Karpas-422 (cell line): Measurements from ENCODE around the gene PPP6R2. TPM values are rescaled to one million over a fixed set of nuclear protein-coding genes. Genes with fewer than 3 reads are reported as not detected.

ENCODE experiments used
- DNase-seq: peaks from one replicate; pipeline ENCODE4 v3.0.0-alpha.2; 2015
- H2AFZ ChIP-seq: fragments of 200-600 bp; sonication (generic); 2 replicates; pipeline ENCODE4 v1.6.1; 2014; ENCODE audit warnings: antibody characterized with exemption, low read length, mixed read lengths
- H3K27ac ChIP-seq: fragments of 200-600 bp; sonication (generic); 2 replicates; pipeline ENCODE4 v1.5.1; 2014; ENCODE audit warnings: mild to moderate bottlenecking, low read length, moderate library complexity
- H3K27me3 ChIP-seq: fragments of 200-600 bp; sonication (generic); 2 replicates; pipeline ENCODE4 v1.6.1; 2014; ENCODE audit warnings: low read length, mixed read lengths
- H3K36me3 ChIP-seq: fragments of 200-600 bp; sonication (generic); 2 replicates; pipeline ENCODE4 v1.6.1; 2014; ENCODE audit warnings: low read length, mixed read lengths; ENCODE audit not compliant: insufficient read depth
- H3K4me1 ChIP-seq: fragments of 200-600 bp; sonication (generic); 2 replicates; pipeline ENCODE4 v1.6.1; 2014; ENCODE audit warnings: mild to moderate bottlenecking, low read length, mixed read lengths
- H3K4me2 ChIP-seq: fragments of 200-600 bp; sonication (generic); 2 replicates; pipeline ENCODE4 v1.6.1; 2014; ENCODE audit warnings: low read length, low read depth, mild to moderate bottlenecking; ENCODE audit not compliant: poor library complexity, severe bottlenecking
- H3K4me3 ChIP-seq: fragments of 200-600 bp; sonication (generic); 2 replicates; pipeline ENCODE4 v1.5.1; 2014; ENCODE audit warnings: mild to moderate bottlenecking, antibody characterized with exemption, low read length, mixed read lengths
- H3K79me2 ChIP-seq: fragments of 200-600 bp; sonication (generic); 2 replicates; pipeline ENCODE4 v1.6.1; 2014; ENCODE audit warnings: mild to moderate bottlenecking, low read length, mixed read lengths
- H3K9ac ChIP-seq: fragments of 200-600 bp; sonication (generic); 2 replicates; pipeline ENCODE4 v1.6.0; 2014; ENCODE audit warnings: low read length
- H3K9me2 ChIP-seq: fragments of 200-600 bp; sonication (generic), shearing (Covaris generic); replicated peaks from 2 replicates; pipeline ENCODE4 v1.6.0; 2014; ENCODE audit warnings: mild to moderate bottlenecking, low read length, moderate library complexity; ENCODE audit not compliant: insufficient read depth
- H3K9me3 ChIP-seq: fragments of 300-700, 200-600 bp; sonication (generic); 2 replicates; pipeline ENCODE4 v1.6.1; 2014; ENCODE audit warnings: low read length, mixed read lengths
- H4K20me1 ChIP-seq: fragments of 200-600 bp; sonication (generic); 2 replicates; pipeline ENCODE4 v1.6.1; 2014; ENCODE audit warnings: mild to moderate bottlenecking, antibody characterized with exemption, low read length, low read depth; ENCODE audit not compliant: insufficient read depth
- total RNA-seq: library from RNA; depleted of rRNA; stranded (reverse); fragments of >200 nt; shearing (Covaris generic); gene quantifications from 2 replicates; pipeline ENCODE4 v1.2.3, GENCODE V29; 2014; ENCODE audit warnings: low replicate concordance

Gene PPP6R2
- total RNA-seq, 1 experiment from 2014 or later, result 32.9 TPM

DNA sequence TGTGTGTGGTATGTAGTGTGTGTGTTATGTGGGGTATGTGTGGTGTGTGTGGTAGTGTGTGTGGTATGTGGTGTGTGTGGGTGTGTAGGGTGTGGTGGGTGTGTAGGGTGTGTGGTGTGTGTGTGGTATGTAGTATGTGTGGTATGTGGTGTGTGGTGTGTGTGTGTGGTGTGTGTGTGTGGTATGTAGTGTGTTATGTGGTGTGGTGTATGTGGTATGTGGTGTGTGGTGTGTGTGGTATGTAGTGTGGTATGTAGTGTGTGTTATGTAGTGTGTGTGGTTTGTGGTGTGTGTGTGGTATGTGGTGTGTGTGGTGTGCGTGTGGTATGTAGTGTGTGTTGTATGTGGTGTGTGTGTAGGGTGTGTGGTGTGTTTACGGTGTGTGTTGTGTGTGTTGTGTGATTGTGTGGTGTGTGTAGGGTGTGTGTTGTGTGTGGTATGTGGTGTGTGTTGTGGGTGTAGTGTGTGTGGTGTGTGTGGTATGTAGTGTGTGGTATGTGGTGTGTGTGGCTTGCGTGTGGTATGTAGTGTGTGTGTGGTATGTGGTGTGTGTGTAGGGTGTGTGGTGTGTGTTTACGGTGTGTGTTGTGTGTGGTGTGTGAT is 4.2 kb upstream of the PPP6R2 start:
- no peaks in the 10 kb centered on the region for H3K36me3 ChIP-seq
- H3K9me3 ChIP-seq, result peaks cover 10% of the 10 kb centered on the region
- H3K27me3 ChIP-seq, result no peaks in the 10 kb centered on the region
- H3K4me1 ChIP-seq, result peaks cover 19% of the 10 kb centered on the region
- H3K27ac ChIP-seq, result no peak overlapping the region
- H3K9ac ChIP-seq, result no peak overlapping the region
- H3K4me2 ChIP-seq, result no peak overlapping the region
- no peaks in the 10 kb centered on the region for H4K20me1 ChIP-seq
- peaks cover 3% of the 10 kb centered on the region; the same call in 1 of the 2 replicates for H3K79me2 ChIP-seq
- H3K4me3 ChIP-seq, result no peak overlapping the region
- no peak for DNase-seq
- H3K9me2 ChIP-seq, result 0 out of 2 replicates have a peak, but pooled peaks cover 3% of the 10 kb centered on the region
- no peak overlapping the region for H2AFZ ChIP-seq

DNA sequence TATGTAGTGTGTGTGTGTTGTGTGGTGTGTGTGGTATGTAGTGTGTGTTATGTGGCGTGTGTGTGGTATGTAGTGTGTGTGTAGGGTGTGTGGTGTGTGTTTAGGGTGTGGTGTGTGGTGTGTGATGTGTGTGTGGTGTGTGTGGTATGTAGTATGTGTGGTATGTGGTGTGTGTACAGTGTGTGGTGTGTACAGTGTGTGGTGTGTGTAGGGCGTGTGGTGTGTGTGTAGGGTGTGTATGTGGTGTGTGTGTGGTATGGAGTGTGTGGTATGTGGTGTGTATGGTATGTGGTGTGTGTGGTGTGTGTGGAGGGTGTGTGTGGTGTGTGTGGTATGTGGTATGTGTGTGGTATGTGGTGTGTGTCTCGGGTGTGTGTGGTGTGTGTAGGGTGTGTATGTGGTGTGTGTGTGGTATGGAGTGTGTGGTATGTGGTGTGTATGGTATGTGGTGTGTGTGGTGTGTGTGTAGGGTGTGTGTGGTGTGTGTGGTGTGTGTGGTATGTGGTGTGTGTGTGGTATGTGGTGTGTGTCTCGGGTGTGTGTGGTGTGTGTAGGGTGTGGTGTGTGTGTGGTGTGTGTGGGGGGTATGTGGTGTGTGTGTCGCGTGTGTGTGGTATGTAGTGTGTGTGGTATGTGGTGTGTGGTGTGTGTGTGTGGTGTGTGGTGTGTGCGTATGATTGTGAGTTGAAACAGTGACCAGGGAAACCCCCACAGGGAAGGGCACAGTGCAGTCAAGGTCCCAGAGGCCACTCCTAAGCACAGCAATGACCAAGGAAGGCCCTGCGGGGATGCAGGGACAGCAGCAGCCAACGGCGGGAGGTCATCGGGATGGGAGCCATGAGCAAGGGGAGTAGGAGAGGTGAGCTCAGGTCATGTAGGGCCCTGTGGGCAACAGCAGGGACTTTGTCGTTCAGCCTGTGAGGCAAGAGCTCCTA is 2.9 kb upstream of the PPP6R2 start:
- H3K4me2 ChIP-seq, result no peak overlapping the region
- peak; percentile 49 for DNase-seq
- no peak overlapping the region for H3K27ac ChIP-seq
- H3K4me3 ChIP-seq, result no peak overlapping the region
- no peaks in the 10 kb centered on the region for H3K27me3 ChIP-seq
- no peak overlapping the region for H3K9ac ChIP-seq
- H3K9me3 ChIP-seq, result peaks cover 10% of the 10 kb centered on the region
- no peaks in the 10 kb centered on the region for H3K36me3 ChIP-seq
- H3K4me1 ChIP-seq, result peaks cover 11% of the 10 kb centered on the region
- H4K20me1 ChIP-seq, result no peaks in the 10 kb centered on the region
- 0 out of 2 replicates have a peak, but pooled peaks cover 3% of the 10 kb centered on the region for H3K9me2 ChIP-seq
- no peak overlapping the region for H2AFZ ChIP-seq
- H3K79me2 ChIP-seq, result peaks cover 3% of the 10 kb centered on the region; the same call in 1 of the 2 replicates

DNA sequence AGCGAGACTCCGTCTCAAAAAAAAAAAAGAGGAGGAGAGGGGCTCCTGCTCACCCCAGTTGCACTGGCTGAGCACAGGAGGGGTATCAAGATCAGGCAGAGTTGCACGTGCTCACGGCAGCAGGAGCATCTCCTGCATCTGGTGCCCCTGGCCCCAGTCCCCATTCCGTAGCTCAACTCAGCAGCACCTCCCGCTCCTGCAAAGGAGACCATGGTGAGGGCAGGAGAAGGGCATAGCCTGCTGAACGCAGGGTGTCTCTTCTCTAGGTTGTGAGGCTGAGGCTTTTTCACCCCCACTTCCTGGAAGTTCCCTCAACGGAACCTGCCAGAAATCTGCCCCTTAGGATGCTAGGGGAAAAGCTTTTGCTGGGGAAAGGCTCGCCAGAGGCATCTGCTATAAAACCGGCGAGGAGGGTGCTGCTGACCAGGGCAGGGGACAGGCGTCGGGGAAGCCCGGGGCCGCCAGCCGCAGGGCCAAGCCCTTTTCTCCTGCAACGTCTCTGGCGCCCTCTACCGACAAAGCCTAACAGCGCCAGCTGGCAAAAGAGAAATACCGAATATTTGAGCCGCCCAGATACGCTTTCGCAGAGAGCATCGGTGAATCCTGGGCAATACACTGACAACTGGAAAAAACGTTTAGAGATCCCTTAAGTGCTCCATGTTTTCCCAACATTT is 1.0 kb upstream of the PPP6R2 start:
- Histone ChIP-seq H3K4me2 (peak overlapping the region; percentile 83), H3K9me3 (peaks cover 10% of the 10 kb centered on the region), H3K27me3 (no peaks in the 10 kb centered on the region), H3K79me2 (peaks cover 15% of the 10 kb centered on the region), H3K36me3 (no peaks in the 10 kb centered on the region), H3K4me1 (peaks cover 11% of the 10 kb centered on the region), H3K27ac (peak overlapping the region; percentile 74), H2AFZ (no peak overlapping the region), H4K20me1 (no peaks in the 10 kb centered on the region), H3K4me3 (peak overlapping the region; percentile 92), H3K9me2 (0 out of 2 replicates have a peak, but pooled peaks cover 3% of the 10 kb centered on the region), H3K9ac (peak overlapping the region; percentile 96)
- DNase-seq, result peak; percentile 96

DNA sequence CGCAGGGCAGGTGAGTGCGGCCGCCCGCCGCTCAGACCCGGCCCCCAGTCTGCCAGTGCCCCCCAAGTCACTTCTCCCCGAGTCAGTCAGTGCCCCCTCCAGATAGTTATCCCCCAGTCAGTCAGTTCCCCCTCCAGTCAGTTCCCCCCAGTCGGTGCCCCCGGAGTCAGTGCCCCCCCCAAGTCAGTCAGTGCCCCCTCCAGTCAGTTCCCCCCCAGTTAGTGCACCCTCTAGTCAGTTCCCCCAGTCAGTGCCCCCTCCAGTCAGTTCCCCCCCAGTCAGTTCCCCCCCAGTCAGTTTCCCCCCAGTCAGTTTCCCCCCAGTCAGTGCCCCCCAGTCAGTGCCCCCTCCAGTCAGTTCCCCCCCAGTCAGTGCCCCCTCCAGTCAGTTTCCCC is 411 bp downstream of the PPP6R2 start:
- Histone ChIP-seq H3K79me2 (peaks cover 29% of the 10 kb centered on the region), H3K27ac (peak overlapping the region; percentile 56; the same call in 1 of the 2 replicates), H4K20me1 (no peaks in the 10 kb centered on the region), H3K9ac (peak overlapping the region; percentile 96), H3K36me3 (no peaks in the 10 kb centered on the region), H2AFZ (peak overlapping the region; percentile 75; the same call in 1 of the 2 replicates), H3K9me2 (no peaks in the 10 kb centered on the region), H3K4me1 (peaks cover 11% of the 10 kb centered on the region), H3K4me3 (peak overlapping the region; percentile 92), H3K27me3 (no peaks in the 10 kb centered on the region), H3K4me2 (peak overlapping the region; percentile 65), H3K9me3 (peaks cover 7% of the 10 kb centered on the region)
- peak; percentile 67 for DNase-seq

- no peak overlapping the region for H3K27ac ChIP-seq
Measured at GRCh38 chr22:50346470-50346869, 3.3 kb downstream of the PPP6R2 start.

DNA sequence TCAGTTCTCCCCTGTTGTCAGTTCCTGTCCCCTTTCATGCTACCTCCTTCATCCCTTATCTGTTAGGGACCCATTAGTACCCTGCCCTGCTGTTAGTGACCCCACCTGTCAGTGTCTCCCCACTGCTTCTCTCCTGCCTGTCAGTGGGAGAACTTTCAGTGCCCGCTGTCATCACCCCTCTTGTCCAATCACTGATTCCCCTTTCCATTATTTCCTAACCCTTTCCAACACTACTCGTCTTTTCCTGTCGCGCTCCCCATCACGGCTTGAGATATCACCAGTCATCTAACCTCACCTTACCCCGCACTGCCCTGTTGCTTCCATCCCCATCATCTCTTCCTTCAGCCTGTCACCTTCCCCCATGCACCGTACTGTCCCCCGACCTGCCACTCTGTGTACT is 4.0 kb downstream of the PPP6R2 start:
- Histone ChIP-seq H3K4me2 (no peak overlapping the region), H3K9me3 (no peaks in the 10 kb centered on the region), H3K4me1 (peaks cover 7% of the 10 kb centered on the region), H3K36me3 (no peaks in the 10 kb centered on the region), H3K27me3 (no peaks in the 10 kb centered on the region), H3K9ac (no peak overlapping the region), H3K27ac (no peak overlapping the region), H3K79me2 (peaks cover 38% of the 10 kb centered on the region), H4K20me1 (no peaks in the 10 kb centered on the region), H3K9me2 (no peaks in the 10 kb centered on the region), H2AFZ (no peak overlapping the region), H3K4me3 (no peak overlapping the region)
- DNase-seq, result no peak

More at GRCh38 chr22:50346470-50346869, 3.3 kb downstream of the PPP6R2 start:
- no peaks in the 10 kb centered on the region for H3K36me3 ChIP-seq
- no peak overlapping the region for H3K9ac ChIP-seq
- no peaks in the 10 kb centered on the region for H3K9me3 ChIP-seq
- H3K79me2 ChIP-seq, result peaks cover 38% of the 10 kb centered on the region
- no peak for DNase-seq
- no peak overlapping the region for H3K4me2 ChIP-seq
- H4K20me1 ChIP-seq, result no peaks in the 10 kb centered on the region
- H2AFZ ChIP-seq, result no peak overlapping the region
- no peaks in the 10 kb centered on the region for H3K27me3 ChIP-seq
- peaks cover 11% of the 10 kb centered on the region for H3K4me1 ChIP-seq
- H3K9me2 ChIP-seq, result no peaks in the 10 kb centered on the region
- no peak overlapping the region for H3K4me3 ChIP-seq

GRCh38 chr22:50348058-50348457 is 4.9 kb downstream of the PPP6R2 start:
- H3K4me3 ChIP-seq, result no peak overlapping the region
- no peak overlapping the region for H3K9ac ChIP-seq
- no peaks in the 10 kb centered on the region for H3K9me3 ChIP-seq
- no peak overlapping the region for H2AFZ ChIP-seq
- H3K9me2 ChIP-seq, result no peaks in the 10 kb centered on the region
- no peaks in the 10 kb centered on the region for H3K4me1 ChIP-seq
- no peak overlapping the region for H3K4me2 ChIP-seq
- H4K20me1 ChIP-seq, result no peaks in the 10 kb centered on the region
- no peak overlapping the region for H3K27ac ChIP-seq
- no peaks in the 10 kb centered on the region for H3K36me3 ChIP-seq
- H3K27me3 ChIP-seq, result no peaks in the 10 kb centered on the region
- no peak for DNase-seq
- peaks cover 45% of the 10 kb centered on the region for H3K79me2 ChIP-seq

DNA sequence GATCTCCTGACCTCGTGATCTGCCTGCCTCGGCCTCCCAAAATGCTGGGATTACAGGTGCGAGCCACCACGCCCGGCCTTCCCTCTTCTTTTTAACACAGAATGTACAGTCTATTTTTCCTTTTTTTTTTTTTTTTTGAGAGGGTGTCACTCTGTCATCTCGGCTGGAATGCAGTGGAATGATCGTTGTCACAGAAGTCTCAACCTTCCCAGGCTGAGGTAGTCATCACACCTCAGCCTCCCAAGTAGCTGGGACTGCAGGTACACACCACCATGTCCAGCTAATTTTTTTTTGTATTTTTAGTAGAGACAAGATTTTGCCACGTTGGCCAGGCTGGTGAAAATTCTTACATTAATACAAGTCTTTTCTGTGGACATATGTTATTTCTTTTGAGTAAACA is 13.1 kb downstream of the PPP6R2 start:
- Histone ChIP-seq H3K27ac (no peak overlapping the region), H3K9ac (no peak overlapping the region), H3K4me2 (no peak overlapping the region), H3K4me1 (no peaks in the 10 kb centered on the region), H3K9me2 (no peaks in the 10 kb centered on the region), H3K27me3 (no peaks in the 10 kb centered on the region), H4K20me1 (no peaks in the 10 kb centered on the region), H3K4me3 (no peak overlapping the region), H3K9me3 (no peaks in the 10 kb centered on the region), H3K36me3 (no peaks in the 10 kb centered on the region), H2AFZ (no peak overlapping the region), H3K79me2 (peaks cover 73% of the 10 kb centered on the region)
- no peak for DNase-seq
